ENCODE data around the gene HPD. TPM values are rescaled to one million over a fixed set of nuclear protein-coding genes. Genes with fewer than 3 reads are reported as not detected.
"Not testable (repeated sequence)": the region's sequence is repeated elsewhere in the genome, so short reads cannot be mapped to it uniquely, and the experiment has no call there.

Gene HPD
- total RNA-seq, 1 donor from 2014 or later: not detected

DNA sequence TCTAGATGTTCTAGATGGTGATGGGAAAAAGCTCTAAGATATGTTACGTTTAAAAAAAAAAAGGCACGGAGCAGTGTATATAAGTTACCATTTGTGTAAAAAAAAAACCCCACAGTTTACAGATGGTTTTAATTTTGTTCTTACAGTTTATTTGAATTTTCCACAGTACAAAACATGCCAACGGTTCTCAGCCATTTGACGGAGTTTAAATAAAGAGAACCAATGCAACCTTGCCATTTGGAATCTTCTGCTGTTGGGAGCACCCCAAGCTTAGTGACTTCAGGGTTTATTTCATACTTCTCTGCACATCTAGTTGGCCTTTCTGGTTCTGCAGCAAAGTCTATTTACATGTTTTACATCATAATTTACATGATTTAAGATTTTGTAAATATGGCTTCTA lies 7.7 kb upstream of the HPD start:
- DNase-seq (ENCODE audit: low read depth in 2 of 2): no peak

DNA sequence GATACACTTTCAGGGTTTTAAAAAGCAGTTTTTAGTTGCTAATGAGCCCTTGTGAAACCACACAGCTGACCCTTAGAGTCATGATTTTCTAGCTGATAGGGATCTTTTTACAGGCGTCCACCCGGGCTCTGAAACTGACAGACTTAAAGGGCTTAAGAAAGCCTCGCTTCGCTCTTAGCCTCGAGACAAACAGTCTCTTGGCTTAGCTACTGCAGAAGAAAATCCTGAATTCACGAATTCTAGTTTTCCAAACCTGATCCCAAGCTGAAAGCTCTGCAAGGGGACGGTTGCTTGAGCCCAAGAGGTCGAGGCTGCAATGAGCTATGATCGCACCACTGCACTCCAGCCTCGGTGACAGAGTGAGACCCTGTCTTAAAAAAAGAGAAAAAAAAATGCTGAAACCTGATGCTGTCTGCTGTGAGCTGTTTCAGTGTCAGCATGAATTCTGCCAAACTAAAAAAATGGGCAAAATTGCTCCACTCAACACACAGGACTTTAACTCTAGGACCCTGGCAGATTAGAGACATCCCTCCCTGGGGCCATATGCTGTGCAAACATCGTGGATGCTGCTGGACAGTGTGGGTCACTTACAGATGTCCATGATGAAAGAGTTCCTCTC lies 3.1 kb upstream of the HPD start:
- no peak for DNase-seq (ENCODE audit: low read depth in 2 of 2)

GRCh38 chr12:121860699-121861098 lies 2.0 kb upstream of the HPD start:
- DNase-seq (ENCODE audit: low read depth in 2 of 2): not testable (repeated sequence)

DNA sequence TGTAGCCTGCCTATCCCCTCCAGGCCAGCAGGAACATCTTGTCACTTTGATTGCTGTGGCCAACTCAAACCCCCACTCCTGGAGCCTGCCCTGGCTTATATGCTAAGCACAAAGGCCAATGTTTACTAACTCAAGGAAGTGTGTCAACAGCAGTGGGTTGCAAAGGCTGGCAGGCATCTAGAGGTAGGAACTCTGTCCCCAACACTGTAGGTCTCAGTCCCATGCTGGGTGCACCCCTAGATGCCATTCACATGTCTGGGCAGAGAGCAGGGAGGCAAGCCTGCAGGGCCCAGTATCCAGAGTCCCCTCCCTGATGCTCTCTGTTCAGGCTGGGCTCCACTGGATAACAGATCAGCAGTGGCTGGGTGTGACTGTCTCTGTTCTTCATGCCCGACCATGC lies 1.6 kb upstream of the HPD start:
- no peak for DNase-seq (ENCODE audit: low read depth in 2 of 2)

DNA sequence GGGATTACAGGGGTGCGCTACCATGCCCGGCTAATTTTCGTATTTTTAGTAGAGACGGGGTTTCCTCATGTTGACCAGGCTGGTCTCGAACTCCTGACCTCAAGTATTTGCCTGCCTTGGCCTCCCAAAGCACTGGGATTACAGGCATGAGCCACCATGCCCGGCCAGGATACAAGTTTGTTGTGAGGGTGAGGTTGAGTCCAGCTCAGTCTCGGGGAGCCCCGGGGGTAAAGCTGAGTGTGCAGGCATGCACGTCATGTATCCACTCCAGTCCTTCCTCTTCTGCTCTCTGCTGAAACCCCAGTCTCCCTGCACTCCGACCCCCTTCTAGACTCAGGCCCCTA lies 369 bp downstream of the HPD start:
- DNase-seq (ENCODE audit: low read depth in 2 of 2): no peak

DNA sequence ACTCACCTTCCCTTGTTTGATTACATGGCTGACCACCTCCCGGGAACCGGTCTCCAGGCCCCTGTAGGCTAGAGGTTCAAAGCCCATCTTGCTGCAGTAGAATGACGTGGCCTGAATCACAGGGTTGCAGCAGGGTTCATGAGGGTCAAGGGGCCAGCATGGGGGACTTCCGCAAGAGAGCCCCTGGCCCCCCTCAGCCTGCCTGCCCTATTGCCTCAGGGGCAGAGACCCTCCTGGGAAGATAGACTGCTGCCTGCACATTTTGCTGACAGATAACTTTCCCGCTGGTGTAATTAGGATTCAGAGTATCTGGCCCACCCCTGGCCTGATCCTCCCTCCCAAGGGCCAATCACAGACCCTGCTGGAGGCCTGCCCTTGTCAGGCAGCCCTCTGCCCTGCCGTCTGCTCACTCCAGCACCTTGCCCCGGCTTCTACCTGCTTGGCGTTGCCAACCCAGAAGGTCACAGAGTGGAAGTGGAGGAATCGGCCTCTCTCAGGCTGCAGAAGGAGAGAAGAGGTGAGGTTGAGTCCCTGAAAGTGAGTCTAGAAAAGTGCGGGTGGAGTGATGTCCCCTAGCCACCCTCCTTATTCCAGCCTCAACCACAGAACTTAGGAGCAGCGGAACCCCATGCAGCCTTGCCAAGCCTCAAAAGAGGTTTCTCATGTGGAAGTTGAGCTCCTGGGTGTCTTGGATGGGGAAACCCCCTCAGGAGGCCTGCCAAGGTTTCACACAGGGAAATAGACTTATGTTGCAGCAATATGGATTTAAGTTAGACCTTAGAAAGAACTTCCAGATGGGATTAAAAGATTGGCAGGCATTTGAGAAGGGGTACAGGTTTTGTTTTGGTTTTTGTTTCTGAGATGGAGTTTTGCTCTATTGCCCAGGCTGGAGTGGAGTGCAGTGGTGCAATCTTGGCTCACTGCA lies 1.1 kb downstream of the HPD start:
- DNase-seq (ENCODE audit: low read depth in 2 of 2): no peak

GRCh38 chr12:121852392-121852791 lies 6.3 kb downstream of the HPD start:
- not testable (repeated sequence) for DNase-seq (ENCODE audit: low read depth in 2 of 2)

DNA sequence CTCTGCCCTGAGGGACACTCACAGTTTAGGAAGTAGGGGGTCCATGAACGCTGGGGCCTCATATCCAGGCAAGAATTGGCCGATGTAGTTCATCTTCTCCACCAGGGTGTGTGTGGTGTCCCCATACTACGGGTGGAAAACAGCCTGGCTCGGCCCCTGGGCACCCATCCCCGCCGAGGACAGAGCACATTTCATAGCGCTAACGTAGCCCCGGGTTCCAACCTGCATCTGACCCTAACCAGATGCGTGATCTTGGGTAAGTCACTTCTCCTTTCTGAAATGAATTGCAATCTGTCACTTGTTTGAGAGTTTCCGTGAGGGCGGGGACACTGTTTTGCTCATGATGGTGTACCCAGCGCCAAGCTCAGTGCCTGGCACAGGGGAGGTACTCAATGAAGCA lies 9.0 kb downstream of the HPD start:
- no peak for DNase-seq (ENCODE audit: low read depth in 2 of 2)

DNA sequence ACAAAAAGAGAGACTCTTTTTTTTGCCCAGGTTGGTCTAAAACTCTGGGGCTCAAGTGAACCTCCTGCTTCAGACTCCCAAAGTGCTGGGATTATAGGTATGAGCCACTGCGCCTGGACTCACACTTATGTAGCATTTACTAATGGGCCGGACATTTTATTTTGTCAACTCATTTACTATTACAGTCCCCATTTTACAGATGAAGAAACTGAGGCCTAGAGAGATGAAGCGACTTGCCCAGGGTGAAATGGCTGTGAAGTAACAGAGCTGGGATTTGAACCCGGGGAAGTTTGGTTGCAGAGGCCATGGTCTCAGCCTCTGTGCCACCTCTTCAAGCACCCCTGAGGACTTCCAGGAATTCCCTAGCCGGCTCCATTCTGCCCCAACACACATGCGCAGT lies 9.4 kb downstream of the HPD start:
- no peak for DNase-seq (ENCODE audit: low read depth in 2 of 2)

DNA sequence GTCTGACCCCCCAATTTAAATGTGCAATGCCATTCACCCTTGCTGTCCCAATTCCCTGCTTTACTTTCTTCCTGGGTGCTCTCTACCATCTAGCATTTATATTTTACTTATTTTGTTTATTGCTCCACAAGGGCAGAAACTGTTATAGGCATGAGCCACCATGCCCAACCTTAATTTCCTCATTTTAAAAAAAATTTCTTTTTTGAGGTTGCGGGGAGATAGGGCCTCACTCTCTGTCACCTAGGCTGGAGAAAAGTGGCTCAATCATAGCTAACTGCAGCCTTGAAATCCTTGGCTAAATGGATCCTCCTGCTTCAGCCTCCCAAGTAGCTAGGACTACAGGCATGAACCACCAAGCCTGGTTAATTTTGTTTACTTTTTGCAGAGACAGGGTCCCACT lies 13.0 kb downstream of the HPD start:
- DNase-seq (ENCODE audit: low read depth in 2 of 2): no peak

GRCh38 chr12:121843236-121843982 lies 15.2 kb downstream of the HPD start:
- DNase-seq (ENCODE audit: low read depth in 2 of 2): no peak

- DNase-seq (ENCODE audit: low read depth in 2 of 2): no peak
These were observed 18.5 kb downstream of the HPD start for GRCh38 chr12:121839993-121840761.

GRCh38 chr12:121839106-121839992 lies 19.3 kb downstream of the HPD start:
- peak; percentile 94 to 98 for DNase-seq (ENCODE audit: low read depth in 2 of 2)

- no peak for DNase-seq (ENCODE audit: low read depth in 2 of 2)
These were observed 20.5 kb downstream of the HPD start for GRCh38 chr12:121838126-121838525.

- DNase-seq (ENCODE audit: low read depth in 2 of 2): no peak
These were observed 21.0 kb downstream of the HPD start for GRCh38 chr12:121837680-121838079.

GRCh38 chr12:121831571-121832245 lies 27.0 kb downstream of the HPD start:
- no peak for DNase-seq (ENCODE audit: low read depth in 2 of 2)

DNA sequence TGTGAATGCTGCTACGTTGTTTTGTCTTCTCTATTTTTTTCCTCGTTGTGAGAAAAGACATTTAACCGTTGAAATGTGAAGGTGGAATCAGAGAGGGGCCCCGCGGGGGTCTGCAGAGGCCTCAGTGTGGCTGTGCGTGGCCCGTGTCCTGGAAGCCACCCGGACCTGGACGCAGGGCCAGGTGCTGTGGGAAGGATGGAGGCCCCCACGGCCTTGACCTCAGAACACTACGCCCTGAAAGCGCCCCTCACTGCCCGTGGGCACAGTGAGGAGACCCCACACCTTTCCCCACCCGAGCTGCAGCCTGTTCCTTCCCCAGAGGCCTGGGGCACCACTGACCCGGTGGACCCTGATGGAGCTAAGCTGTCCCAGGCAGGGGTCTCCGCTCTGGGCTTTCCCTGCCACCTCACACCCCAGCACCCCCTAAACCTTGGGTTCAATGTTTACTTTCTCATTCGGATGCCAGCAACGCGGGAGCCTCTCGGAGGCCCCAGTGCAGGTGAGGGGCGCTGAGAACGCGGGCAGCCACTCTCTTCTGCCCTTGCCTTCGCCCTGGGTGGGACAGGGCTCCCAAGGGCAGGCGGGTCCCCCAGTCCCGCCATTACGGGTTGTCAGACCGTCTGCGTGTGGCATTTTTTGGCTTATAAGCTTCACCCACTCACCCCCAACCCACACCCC lies 27.9 kb downstream of the HPD start:
- no peak for DNase-seq (ENCODE audit: low read depth in 2 of 2)

DNA sequence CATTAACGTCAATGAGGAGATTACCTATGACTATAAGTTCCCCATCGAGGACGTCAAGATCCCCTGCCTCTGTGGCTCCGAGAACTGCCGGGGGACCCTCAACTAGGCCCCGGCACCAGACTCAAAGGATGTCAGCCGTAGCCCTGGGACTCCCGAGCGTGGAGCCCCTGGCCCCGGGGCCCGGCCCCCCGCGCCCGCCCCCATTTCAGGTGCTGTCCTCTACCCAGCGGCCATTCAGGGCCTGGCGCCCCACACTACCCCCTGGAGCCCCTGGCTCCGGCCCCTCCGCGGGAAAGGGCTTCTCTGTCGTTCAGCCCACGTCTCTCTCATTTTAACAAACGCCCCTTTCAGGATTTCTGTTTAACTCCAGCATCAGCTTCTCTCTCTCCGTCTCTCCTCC lies 28.5 kb downstream of the HPD start:
- DNase-seq (ENCODE audit: low read depth in 2 of 2): no peak

- no peak for DNase-seq (ENCODE audit: low read depth in 2 of 2)
These were observed 29.3 kb downstream of the HPD start for GRCh38 chr12:121829250-121829918.
